K562 (cell line): ENCODE measurements around the gene GPR153. TPM values are rescaled to one million over a fixed set of nuclear protein-coding genes. Genes with fewer than 3 reads are reported as not detected.

Experiments
- ARID1B ChIP-seq: fragments of 450-650 bp; IDR thresholded peaks from 2 replicates; pipeline ENCODE4 v1.6.1; 2016; ENCODE audit warnings: antibody characterized with exemption, mild to moderate bottlenecking, inconsistent platforms
- ATF1 ChIP-seq, 2 experiments: fragments of 450-650 bp in 1 of 2; IDR thresholded peaks; 2 replicates each; pipeline ENCODE4 v1.6.1; 2016; ENCODE audit warnings: missing compliant biosample characterization in 1 of 2, missing genetic modification characterization in 1 of 2
- CBX8 ChIP-seq: fragments of 200-600 bp; sonication (generic); IDR thresholded peaks from 2 replicates; pipeline ENCODE4 v1.6.1; 2012; ENCODE audit warnings: borderline replicate concordance, mixed run types, low read depth, mild to moderate bottlenecking, moderate library complexity, mixed read lengths, low read length, control low read depth, inconsistent platforms; ENCODE audit not compliant: poor library complexity, severe bottlenecking; ENCODE audit errors: extremely low read depth
- EZH2 ChIP-seq: IDR thresholded peaks from 2 replicates; pipeline ENCODE4 v1.6.1; 2012; ENCODE audit warnings: low read depth, mild to moderate bottlenecking, inconsistent platforms, low read length, borderline replicate concordance
- MCM2 ChIP-seq: fragments of 450-650 bp; IDR thresholded peaks from 2 replicates; pipeline ENCODE4 v1.6.1; 2017; ENCODE audit warnings: low read depth, mild to moderate bottlenecking
- PHF21A ChIP-seq: fragments of 450-650 bp; IDR thresholded peaks from 2 replicates; pipeline ENCODE4 v1.6.1; 2017; ENCODE audit warnings: low read depth, borderline replicate concordance
- RHOXF2B ChIP-seq: fragments of 250-450 bp; sonication (Bioruptor Pico); conservative IDR thresholded peaks from 2 replicates; pipeline ENCODE4 v1.5.1; 2021
- SAFB2 ChIP-seq: fragments of 200-400 bp; formaldehyde crosslinking; IDR thresholded peaks from 2 replicates; pipeline ENCODE4 v1.6.1; 2018; ENCODE audit warnings: borderline replicate concordance, low read length, low read depth, moderate library complexity; ENCODE audit not compliant: severe bottlenecking
- ZKSCAN1 ChIP-seq: fragments of 150-350 bp; IDR thresholded peaks from 2 replicates; pipeline ENCODE4 v1.6.1; 2016; ENCODE audit warnings: low read depth, low read length
- ZNF175 ChIP-seq: fragments of 200-800 bp; sonication (Bioruptor generic); IDR thresholded peaks from 2 replicates; pipeline ENCODE4 v1.6.1; 2016; ENCODE audit warnings: low read depth, mild to moderate bottlenecking, missing genetic modification characterization, missing compliant biosample characterization
- ZNF217 ChIP-seq: sonication (generic); formaldehyde crosslinking; IDR thresholded peaks from 2 replicates; pipeline ENCODE4 v1.8.0; 2022; ENCODE audit warnings: mild to moderate bottlenecking, missing genetic modification reagents
- polyA plus RNA-seq, 8 experiments: library from polyadenylated mRNA; depleted of rRNA in 4 of 8; stranded (reverse) in 5 of 8; unstranded in 3 of 8; fragments of >200 nt; fragmentation: Nextera tagmentation in 2 of 8; fragmentation: Illumina TruSeq in 1 of 8; extraction: Ambion mirVana in 2 of 8; extraction: Trizol in 1 of 8; gene quantifications; 2 replicates each; pipeline versions ENCODE4 v1.2.1 to v1.2.3, GENCODE V29; 2011 to 2014; ENCODE audit warnings: inconsistent platforms in 1 of 8, missing spikeins in 1 of 8
- total RNA-seq, 7 experiments: library from RNA; depleted of rRNA in 6 of 7; stranded (reverse); fragments of >200 nt in 6 of 7; fragmentation: Illumina TruSeq in 2 of 7; extraction: Trizol in 2 of 7; gene quantifications; 2 replicates each; pipeline versions ENCODE4 v1.2.1 to v1.2.3, GENCODE V29; 2011 to 2021; ENCODE audit warnings: low replicate concordance in 1 of 7
- TF ChIP-seq, protein P1 (sequence below): IDR thresholded peaks from 2 replicates; pipeline ENCODE4 v1.6.1; 2011; ENCODE audit warnings: borderline replicate concordance, low read depth, mild to moderate bottlenecking, moderate library complexity, low read length; ENCODE audit not compliant: insufficient read depth, poor library complexity, severe bottlenecking
- TF ChIP-seq, protein P2 (sequence below): fragments of 250-450 bp; sonication (Bioruptor Pico); IDR thresholded peaks from 2 replicates; pipeline ENCODE4 v1.8.0; 2021; ENCODE audit warnings: mild to moderate bottlenecking, moderate library complexity
- TF ChIP-seq, protein P3 (sequence below): fragments of 450-650 bp; IDR thresholded peaks from 2 replicates; pipeline ENCODE4 v1.6.1; 2016; ENCODE audit warnings: low read depth

The GPR153 gene
- total and polyA plus RNA-seq, 9 of the 15 experiments (the other 6 are each of a cell fraction or from before 2014, with no cell fraction given) = 0.01 to 1.5 (median 0.51) TPM

DNA sequence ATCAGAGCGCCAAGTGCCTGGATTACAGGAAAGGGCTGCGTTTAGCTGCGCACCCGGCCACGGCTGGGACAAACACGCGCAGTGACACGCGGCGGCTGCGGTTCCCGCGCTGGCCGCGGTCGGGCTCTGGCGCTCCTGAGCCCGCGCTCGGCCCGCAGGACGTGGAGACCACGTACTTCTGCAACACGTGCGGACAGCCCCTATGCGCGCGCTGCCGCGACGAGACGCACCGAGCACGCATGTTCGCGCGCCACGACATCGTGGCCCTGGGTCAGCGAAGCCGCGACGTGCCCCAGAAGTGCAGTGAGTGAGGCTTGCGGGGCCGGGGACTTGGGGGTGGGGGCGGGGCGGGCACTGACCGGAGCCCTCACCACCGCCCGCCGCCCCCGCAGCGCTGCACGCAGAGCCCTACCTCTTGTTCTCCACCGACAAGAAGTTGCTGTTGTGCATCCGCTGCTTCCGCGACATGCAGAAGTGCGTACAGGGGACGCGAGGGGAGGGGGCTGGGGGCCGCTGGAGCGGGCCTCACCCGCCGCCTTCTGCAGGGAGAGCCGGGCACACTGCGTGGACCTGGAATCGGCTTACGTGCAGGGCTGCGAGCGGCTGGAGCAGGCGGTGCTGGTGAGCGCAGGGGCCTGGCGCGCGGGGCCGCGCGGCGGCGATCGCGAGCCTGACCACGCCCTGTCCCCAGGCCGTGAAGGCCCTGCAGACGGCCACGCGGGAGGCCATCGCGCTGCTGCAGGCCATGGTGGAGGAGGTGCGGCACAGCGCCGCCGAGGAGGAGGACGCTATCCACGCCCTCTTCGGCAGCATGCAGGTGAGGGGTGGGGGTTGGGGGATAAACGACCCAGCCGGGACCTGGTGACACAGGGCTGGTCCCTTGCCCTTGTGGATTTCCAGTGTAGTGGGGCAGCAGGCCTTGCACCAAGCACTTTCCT, 51.9 kb downstream of the GPR153 start (continued):
- TF ChIP-seq, protein P1, sequence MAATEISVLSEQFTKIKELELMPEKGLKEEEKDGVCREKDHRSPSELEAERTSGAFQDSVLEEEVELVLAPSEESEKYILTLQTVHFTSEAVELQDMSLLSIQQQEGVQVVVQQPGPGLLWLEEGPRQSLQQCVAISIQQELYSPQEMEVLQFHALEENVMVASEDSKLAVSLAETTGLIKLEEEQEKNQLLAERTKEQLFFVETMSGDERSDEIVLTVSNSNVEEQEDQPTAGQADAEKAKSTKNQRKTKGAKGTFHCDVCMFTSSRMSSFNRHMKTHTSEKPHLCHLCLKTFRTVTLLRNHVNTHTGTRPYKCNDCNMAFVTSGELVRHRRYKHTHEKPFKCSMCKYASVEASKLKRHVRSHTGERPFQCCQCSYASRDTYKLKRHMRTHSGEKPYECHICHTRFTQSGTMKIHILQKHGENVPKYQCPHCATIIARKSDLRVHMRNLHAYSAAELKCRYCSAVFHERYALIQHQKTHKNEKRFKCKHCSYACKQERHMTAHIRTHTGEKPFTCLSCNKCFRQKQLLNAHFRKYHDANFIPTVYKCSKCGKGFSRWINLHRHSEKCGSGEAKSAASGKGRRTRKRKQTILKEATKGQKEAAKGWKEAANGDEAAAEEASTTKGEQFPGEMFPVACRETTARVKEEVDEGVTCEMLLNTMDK = no peak
- TF ChIP-seq ZKSCAN1 (no peak), SAFB2 (no peak), CBX8 (no peak), EZH2 (no peak), ZNF175 (no peak), ARID1B (no peak), RHOXF2B (no peak), MCM2 (no peak), PHF21A (no peak), ZNF217 (CRISPR knock-in tag) (peak; percentile 60; the same call in 1 of the 2 replicates), ATF1 (CRISPR knock-in tag; IDR thresholded peaks at IDR 0.05) (no peak), ATF1 (tag; IDR thresholded peaks at IDR 0.05) (peak; percentile 14)
- TF ChIP-seq, protein P2, sequence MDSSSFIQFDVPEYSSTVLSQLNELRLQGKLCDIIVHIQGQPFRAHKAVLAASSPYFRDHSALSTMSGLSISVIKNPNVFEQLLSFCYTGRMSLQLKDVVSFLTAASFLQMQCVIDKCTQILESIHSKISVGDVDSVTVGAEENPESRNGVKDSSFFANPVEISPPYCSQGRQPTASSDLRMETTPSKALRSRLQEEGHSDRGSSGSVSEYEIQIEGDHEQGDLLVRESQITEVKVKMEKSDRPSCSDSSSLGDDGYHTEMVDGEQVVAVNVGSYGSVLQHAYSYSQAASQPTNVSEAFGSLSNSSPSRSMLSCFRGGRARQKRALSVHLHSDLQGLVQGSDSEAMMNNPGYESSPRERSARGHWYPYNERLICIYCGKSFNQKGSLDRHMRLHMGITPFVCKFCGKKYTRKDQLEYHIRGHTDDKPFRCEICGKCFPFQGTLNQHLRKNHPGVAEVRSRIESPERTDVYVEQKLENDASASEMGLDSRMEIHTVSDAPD (CRISPR knock-in tag) = no peak
- TF ChIP-seq, protein P3, sequence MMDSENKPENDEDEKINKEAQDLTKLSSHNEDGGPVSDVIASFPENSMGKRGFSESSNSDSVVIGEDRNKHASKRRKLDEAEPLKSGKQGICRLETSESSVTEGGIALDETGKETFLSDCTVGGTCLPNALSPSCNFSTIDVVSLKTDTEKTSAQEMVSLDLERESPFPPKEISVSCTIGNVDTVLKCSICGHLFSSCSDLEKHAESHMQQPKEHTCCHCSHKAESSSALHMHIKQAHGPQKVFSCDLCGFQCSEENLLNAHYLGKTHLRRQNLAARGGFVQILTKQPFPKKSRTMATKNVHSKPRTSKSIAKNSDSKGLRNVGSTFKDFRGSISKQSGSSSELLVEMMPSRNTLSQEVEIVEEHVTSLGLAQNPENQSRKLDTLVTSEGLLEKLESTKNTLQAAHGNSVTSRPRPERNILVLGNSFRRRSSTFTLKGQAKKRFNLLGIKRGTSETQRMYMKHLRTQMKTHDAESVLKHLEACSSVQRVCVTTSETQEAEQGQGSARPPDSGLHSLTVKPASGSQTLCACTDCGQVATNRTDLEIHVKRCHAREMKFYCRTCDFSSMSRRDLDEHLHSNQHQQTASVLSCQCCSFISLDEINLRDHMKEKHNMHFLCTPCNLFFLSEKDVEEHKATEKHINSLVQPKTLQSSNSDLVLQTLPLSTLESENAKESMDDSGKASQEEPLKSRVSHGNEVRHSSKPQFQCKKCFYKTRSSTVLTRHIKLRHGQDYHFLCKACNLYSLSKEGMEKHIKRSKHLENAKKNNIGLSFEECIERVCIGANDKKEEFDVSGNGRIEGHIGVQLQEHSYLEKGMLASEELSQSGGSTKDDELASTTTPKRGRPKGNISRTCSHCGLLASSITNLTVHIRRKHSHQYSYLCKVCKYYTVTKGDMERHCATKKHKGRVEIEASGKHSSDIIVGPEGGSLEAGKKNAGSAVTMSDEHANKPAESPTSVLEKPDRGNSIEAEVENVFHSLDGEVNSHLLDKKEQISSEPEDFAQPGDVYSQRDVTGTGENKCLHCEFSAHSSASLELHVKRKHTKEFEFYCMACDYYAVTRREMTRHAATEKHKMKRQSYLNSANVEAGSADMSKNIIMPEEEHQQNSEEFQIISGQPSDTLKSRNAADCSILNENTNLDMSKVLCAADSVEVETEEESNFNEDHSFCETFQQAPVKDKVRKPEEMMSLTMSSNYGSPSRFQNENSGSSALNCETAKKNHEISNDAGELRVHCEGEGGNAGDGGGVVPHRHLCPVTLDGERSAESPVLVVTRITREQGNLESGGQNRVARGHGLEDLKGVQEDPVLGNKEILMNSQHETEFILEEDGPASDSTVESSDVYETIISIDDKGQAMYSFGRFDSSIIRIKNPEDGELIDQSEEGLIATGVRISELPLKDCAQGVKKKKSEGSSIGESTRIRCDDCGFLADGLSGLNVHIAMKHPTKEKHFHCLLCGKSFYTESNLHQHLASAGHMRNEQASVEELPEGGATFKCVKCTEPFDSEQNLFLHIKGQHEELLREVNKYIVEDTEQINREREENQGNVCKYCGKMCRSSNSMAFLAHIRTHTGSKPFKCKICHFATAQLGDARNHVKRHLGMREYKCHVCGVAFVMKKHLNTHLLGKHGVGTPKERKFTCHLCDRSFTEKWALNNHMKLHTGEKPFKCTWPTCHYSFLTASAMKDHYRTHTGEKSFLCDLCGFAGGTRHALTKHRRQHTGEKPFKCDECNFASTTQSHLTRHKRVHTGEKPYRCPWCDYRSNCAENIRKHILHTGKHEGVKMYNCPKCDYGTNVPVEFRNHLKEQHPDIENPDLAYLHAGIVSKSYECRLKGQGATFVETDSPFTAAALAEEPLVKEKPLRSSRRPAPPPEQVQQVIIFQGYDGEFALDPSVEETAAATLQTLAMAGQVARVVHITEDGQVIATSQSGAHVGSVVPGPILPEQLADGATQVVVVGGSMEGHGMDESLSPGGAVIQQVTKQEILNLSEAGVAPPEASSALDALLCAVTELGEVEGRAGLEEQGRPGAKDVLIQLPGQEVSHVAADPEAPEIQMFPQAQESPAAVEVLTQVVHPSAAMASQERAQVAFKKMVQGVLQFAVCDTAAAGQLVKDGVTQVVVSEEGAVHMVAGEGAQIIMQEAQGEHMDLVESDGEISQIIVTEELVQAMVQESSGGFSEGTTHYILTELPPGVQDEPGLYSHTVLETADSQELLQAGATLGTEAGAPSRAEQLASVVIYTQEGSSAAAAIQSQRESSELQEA = no peak
